GM23338 (cell line): ENCODE results near the gene DHX38. TPM values are rescaled to one million over a fixed set of nuclear protein-coding genes. Genes with fewer than 3 reads are reported as not detected.

Source experiments
- ATAC-seq: fragments of 200-7000 bp; cut with Tn5 transposase; 3 replicates; pipeline ENCODE4 v1.9.1; 2020
- DNase-seq: peaks from one replicate; pipeline ENCODE4 v3.0.0-alpha.2; 2015; ENCODE audit warnings: low spot score
- H2AFZ ChIP-seq: fragments of 200-600 bp; sonication (generic); 2 replicates; pipeline ENCODE4 v1.8.0; 2016; ENCODE audit warnings: antibody characterized with exemption, mild to moderate bottlenecking, moderate library complexity
- H3F3A ChIP-seq: fragments of 200-600 bp; sonication (generic); replicated peaks from 2 replicates; pipeline ENCODE4 v1.8.0; 2017; ENCODE audit warnings: antibody characterized with exemption, mixed run types, low read depth
- H3K27ac ChIP-seq: fragments of 200-600 bp; sonication (generic); 2 replicates; pipeline ENCODE4 v1.6.1; 2016; ENCODE audit warnings: low read depth
- H3K27me3 ChIP-seq: fragments of 200-600 bp; sonication (generic); 2 replicates; pipeline ENCODE4 v1.8.0; 2016; ENCODE audit warnings: mild to moderate bottlenecking, mixed run types, moderate library complexity; ENCODE audit not compliant: insufficient read depth
- H3K36me3 ChIP-seq: fragments of 200-600 bp; sonication (generic); 2 replicates; pipeline ENCODE4 v1.8.0; 2016; ENCODE audit warnings: mild to moderate bottlenecking; ENCODE audit not compliant: insufficient read depth
- H3K4me1 ChIP-seq: fragments of 200-600 bp; sonication (generic); 2 replicates; pipeline ENCODE4 v1.8.0; 2016; ENCODE audit warnings: mild to moderate bottlenecking, moderate library complexity; ENCODE audit not compliant: insufficient read depth
- H3K4me2 ChIP-seq: fragments of 200-600 bp; sonication (generic); 2 replicates; pipeline ENCODE4 v1.7.1; 2017; ENCODE audit warnings: mixed run types
- H3K4me3 ChIP-seq: fragments of 200-600 bp; sonication (generic); 2 replicates; pipeline ENCODE4 v1.6.1; 2016; ENCODE audit warnings: mixed run types
- H3K79me2 ChIP-seq: fragments of 200-600 bp; sonication (generic); replicated peaks from 2 replicates; pipeline ENCODE4 v1.8.0; 2017; ENCODE audit warnings: mild to moderate bottlenecking; ENCODE audit not compliant: insufficient read depth
- H3K9me2 ChIP-seq: fragments of 200-600 bp; sonication (generic); 2 replicates; pipeline ENCODE4 v1.8.0; 2017; ENCODE audit not compliant: insufficient read depth
- H4K20me1 ChIP-seq: fragments of 200-600 bp; sonication (generic); replicated peaks from 2 replicates; pipeline ENCODE4 v1.8.0; 2017; ENCODE audit warnings: mild to moderate bottlenecking; ENCODE audit not compliant: insufficient read depth
- H3K27ac Mint-ChIP-seq: 2 replicates; pipeline ENCODE4 v1.8.0; 2020; ENCODE audit warnings: inconsistent platforms, mild to moderate bottlenecking, moderate library complexity, mixed read lengths
- H3K27me3 Mint-ChIP-seq: 3 replicates; pipeline ENCODE4 v1.8.0; 2022; ENCODE audit warnings: low read depth, mild to moderate bottlenecking, moderate library complexity, mixed read lengths, inconsistent platforms; ENCODE audit not compliant: insufficient read depth, poor library complexity
- H3K36me3 Mint-ChIP-seq: 3 replicates; pipeline ENCODE4 v1.8.0; 2021; ENCODE audit warnings: low read depth, mild to moderate bottlenecking, inconsistent platforms, moderate library complexity, mixed read lengths
- H3K4me1 Mint-ChIP-seq: 3 replicates; pipeline ENCODE4 v1.8.0; 2020; ENCODE audit warnings: mild to moderate bottlenecking, inconsistent platforms, mixed read lengths
- H3K4me3 Mint-ChIP-seq: 3 replicates; pipeline ENCODE4 v1.8.0; 2021; ENCODE audit warnings: moderate library complexity, mild to moderate bottlenecking, inconsistent platforms, mixed read lengths
- H3K9me3 Mint-ChIP-seq: 3 replicates; pipeline ENCODE4 v1.8.0; 2020; ENCODE audit warnings: moderate library complexity, mild to moderate bottlenecking, inconsistent platforms, mixed read lengths
- CREB1 ChIP-seq: fragments of 250-450 bp; sonication (Bioruptor Pico); IDR thresholded peaks from 2 replicates; pipeline ENCODE4 v1.5.0; 2020; ENCODE audit warnings: low read depth, mild to moderate bottlenecking, moderate library complexity
- CTCF ChIP-seq, 2 experiments: fragments of 200-600 bp in 1 of 2; sonication (generic) in 1 of 2; conservative IDR thresholded peaks; 2 replicates each; pipeline versions ENCODE4 v1.5.1 to v1.6.1; 2016 to 2017; ENCODE audit warnings: antibody characterized with exemption in 2 of 2, low read depth in 2 of 2, mild to moderate bottlenecking in 2 of 2, moderate library complexity in 1 of 2
- ETS1 ChIP-seq: IDR thresholded peaks from 2 replicates; pipeline ENCODE4 v1.6.1; 2016; ENCODE audit warnings: antibody characterized with exemption
- EZH2 ChIP-seq: fragments of 200-600 bp; sonication (generic); IDR thresholded peaks from one replicate; pipeline ENCODE4 v1.8.0; 2017; ENCODE audit warnings: antibody characterized with exemption, mild to moderate bottlenecking, low read depth; ENCODE audit not compliant: unreplicated experiment
- EZH2phosphoT487 ChIP-seq: fragments of 200-600 bp; sonication (generic); IDR thresholded peaks from one replicate; pipeline ENCODE4 v1.8.1; 2018; ENCODE audit warnings: antibody characterized with exemption; ENCODE audit not compliant: unreplicated experiment
- JUNB ChIP-seq: IDR thresholded peaks from one replicate; pipeline ENCODE4 v1.6.1; 2016; ENCODE audit warnings: antibody characterized with exemption; ENCODE audit not compliant: unreplicated experiment
- NANOG ChIP-seq: IDR thresholded peaks from 2 replicates; pipeline ENCODE4 v1.6.1; 2016; ENCODE audit warnings: antibody characterized with exemption, borderline replicate concordance
- POLR2AphosphoS5 ChIP-seq: IDR thresholded peaks from 2 replicates; pipeline ENCODE4 v1.6.1; 2016; ENCODE audit warnings: antibody characterized with exemption, low read depth
- REST ChIP-seq: IDR thresholded peaks from one replicate; pipeline ENCODE4 v1.6.1; 2018; ENCODE audit warnings: antibody characterized with exemption; ENCODE audit not compliant: unreplicated experiment
- STAT1 ChIP-seq: IDR thresholded peaks from one replicate; pipeline ENCODE4 v1.6.1; 2016; ENCODE audit warnings: antibody characterized with exemption; ENCODE audit not compliant: unreplicated experiment
- ZNF114 ChIP-seq: fragments of 250-450 bp; sonication (Bioruptor Pico); IDR thresholded peaks from 2 replicates; pipeline ENCODE4 v1.5.0; 2020; ENCODE audit warnings: mild to moderate bottlenecking, moderate library complexity
- ZNF331 ChIP-seq: fragments of 250-450 bp; sonication (Bioruptor Pico); IDR thresholded peaks from 2 replicates; pipeline ENCODE4 v1.5.0; 2020; ENCODE audit warnings: low read depth, mild to moderate bottlenecking, moderate library complexity
- ZNF462 ChIP-seq: fragments of 250-450 bp; sonication (Bioruptor Pico); IDR thresholded peaks from 2 replicates; pipeline ENCODE4 v1.5.0; 2020; ENCODE audit warnings: mild to moderate bottlenecking, moderate library complexity
- polyA plus RNA-seq: library from polyadenylated mRNA; unstranded; fragments of >200 nt; fragmentation: Nextera tagmentation; extraction: Ambion mirVana; gene quantifications from 2 replicates; pipeline ENCODE4 v1.2.1, GENCODE V29; 2016
- total RNA-seq: library from RNA; depleted of rRNA; stranded (reverse); fragments of >200 nt; shearing (Covaris generic); gene quantifications from 2 replicates; pipeline ENCODE4 v1.2.3, GENCODE V29; 2014

DHX38 gene
- total and polyA plus RNA-seq, 2 experiments from 2014 or later = 31.4 to 46.4 TPM

- ATAC-seq (no peak), DNase-seq (no peak)
- peaks cover 4% of the 10 kb centered on the region for H3K27me3 Mint-ChIP-seq
- no peak overlapping the region for H3K27ac Mint-ChIP-seq
- Histone ChIP-seq H2AFZ (no peak overlapping the region), H3K4me1 (no peaks in the 10 kb centered on the region), H3K4me3 (no peak overlapping the region), H3K4me2 (no peak overlapping the region), H3K36me3 (peaks cover 11% of the 10 kb centered on the region), H3K27ac (no peak overlapping the region), H3F3A (no peaks in the 10 kb centered on the region), H3K9me2 (no peaks in the 10 kb centered on the region), H3K79me2 (no peaks in the 10 kb centered on the region; the same call in 1 of the 2 replicates), H3K27me3 (no peaks in the 10 kb centered on the region), H4K20me1 (no peaks in the 10 kb centered on the region; the same call in 1 of the 2 replicates)
- peaks cover 92% of the 10 kb centered on the region for H3K36me3 Mint-ChIP-seq
- TF ChIP-seq ZNF114 = no peak
- TF ChIP-seq ZNF462 = no peak
- no peak for TF ChIP-seq REST
- TF ChIP-seq EZH2phosphoT487 = no peak
- no peak for TF ChIP-seq JUNB
- TF ChIP-seq EZH2 = no peak
- no peak for TF ChIP-seq CTCF (conservative IDR thresholded peaks at IDR 0.05; ENCODE audit: low read depth in 2 of 2)
- TF ChIP-seq POLR2AphosphoS5 = no peak
- TF ChIP-seq ETS1 = no peak
- TF ChIP-seq CREB1 = no peak
- TF ChIP-seq STAT1 = no peak
- TF ChIP-seq ZNF331 (CRISPR knock-in tag) = no peak
- no peak for TF ChIP-seq NANOG
- no peak overlapping the region for H3K4me3 Mint-ChIP-seq
- H3K9me3 Mint-ChIP-seq = no peaks in the 10 kb centered on the region
- no peaks in the 10 kb centered on the region for H3K4me1 Mint-ChIP-seq
These were observed 7.5 kb downstream of the DHX38 start for GRCh38 chr16:72101195-72101594.
